Fibroblast of skin of right quadriceps (primary cell): ENCODE results near the gene ABLIM3.

Experiments
- DNase-seq: peaks from one replicate; pipeline ENCODE4 v3.0.0-alpha.2; 2013

The ABLIM3 gene

GRCh38 chr5:149221326-149221725, 80.0 kb downstream of the ABLIM3 start:
- peak; percentile 9 for DNase-seq

GRCh38 chr5:149221731-149222342, 80.5 kb downstream of the ABLIM3 start:
- no peak for DNase-seq

GRCh38 chr5:149223081-149223848, 82.0 kb downstream of the ABLIM3 start:
- no peak for DNase-seq

GRCh38 chr5:149224282-149224681, 83.0 kb downstream of the ABLIM3 start:
- no peak for DNase-seq

DNA sequence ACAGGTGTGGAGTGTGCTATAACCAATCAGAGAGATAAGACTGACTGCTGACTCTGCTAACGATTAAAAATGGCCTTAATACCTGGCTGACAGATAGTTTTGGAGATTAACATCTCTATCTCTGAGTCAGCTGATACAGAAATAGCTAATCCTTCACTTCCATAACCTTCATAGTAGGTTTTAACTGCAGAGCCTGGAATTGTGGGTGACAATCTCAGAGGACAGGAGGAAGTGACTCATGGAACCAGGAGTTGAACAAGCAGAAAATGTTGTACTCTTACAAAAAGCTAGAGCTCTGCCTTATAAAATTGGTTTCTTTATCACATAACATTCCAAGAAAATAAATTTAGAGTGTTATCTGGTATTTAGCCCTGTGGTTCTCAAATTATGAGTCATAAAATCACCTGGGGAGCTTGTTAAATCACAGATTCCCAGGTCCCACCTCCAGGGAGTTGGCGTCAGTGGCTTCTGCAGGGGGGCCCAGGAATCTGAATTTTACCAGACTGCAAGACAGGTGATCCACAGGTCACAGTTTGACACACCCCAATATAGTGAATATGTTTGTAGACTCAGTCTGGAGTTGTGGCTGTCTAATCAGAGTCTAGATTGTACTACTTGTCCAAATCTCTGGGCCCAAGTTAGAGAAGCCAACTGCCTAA, 86.0 kb downstream of the ABLIM3 start:
- peak; percentile 76 for DNase-seq

DNA sequence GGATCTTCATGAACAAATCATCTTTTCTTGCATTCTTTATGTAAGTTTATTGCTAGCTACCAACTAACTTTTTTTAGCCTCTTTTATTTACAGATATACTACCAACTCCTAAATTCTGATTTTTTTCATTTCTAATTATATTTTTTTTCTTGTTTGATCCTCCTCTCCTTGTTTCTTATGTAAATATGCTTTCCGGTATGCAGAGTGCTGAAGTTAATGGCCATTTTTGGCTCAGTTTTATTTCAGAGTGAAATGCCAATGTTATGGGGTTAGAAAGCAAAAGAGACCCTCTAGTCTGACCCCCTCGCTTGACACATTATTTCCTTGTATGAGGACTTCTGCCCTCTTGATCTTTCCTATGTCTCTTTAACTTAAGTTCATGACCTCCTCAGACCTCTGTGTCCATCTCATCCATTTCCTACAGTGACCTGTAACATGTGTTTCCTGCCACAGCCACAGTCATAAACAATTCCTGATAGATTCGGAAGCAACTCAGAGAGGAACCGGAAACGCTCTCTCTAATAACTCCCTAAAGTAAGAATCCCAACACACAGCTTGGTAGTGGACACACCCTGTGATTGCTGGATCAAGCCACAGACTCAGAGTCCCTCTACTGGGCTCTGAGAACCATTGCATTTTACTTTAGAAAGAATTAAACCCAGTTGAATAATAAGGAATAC, 87.5 kb downstream of the ABLIM3 start:
- peak; percentile 87 for DNase-seq

- no peak for DNase-seq
These were observed 88.1 kb downstream of the ABLIM3 start for GRCh38 chr5:149229298-149229937.

- no peak for DNase-seq
These were observed 94.5 kb downstream of the ABLIM3 start for GRCh38 chr5:149235841-149236240.

GRCh38 chr5:149237662-149238061, 96.4 kb downstream of the ABLIM3 start:
- DNase-seq = no peak

- no peak for DNase-seq
These were observed 97.2 kb downstream of the ABLIM3 start for GRCh38 chr5:149238540-149238939.

DNA sequence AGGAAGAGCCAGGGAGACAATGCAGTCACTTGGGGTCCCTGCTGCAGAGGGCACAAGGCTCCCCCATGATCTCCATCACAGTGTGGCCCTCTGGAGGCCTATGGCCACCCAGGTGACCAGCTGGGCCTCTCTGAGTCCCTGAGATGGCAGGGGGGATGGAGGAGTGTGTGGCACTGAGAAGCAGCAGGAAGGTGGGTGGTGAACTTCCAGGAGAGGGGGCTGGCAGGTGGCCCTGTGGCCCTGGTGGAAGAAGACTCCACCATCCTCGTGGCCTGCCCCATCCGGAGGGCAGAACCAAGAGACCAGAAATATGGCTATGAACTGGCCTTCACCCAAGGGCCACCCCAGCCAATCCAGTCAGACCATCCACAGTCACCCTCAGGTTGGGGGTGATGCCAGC, 98.6 kb downstream of the ABLIM3 start:
- DNase-seq = no peak

DNA sequence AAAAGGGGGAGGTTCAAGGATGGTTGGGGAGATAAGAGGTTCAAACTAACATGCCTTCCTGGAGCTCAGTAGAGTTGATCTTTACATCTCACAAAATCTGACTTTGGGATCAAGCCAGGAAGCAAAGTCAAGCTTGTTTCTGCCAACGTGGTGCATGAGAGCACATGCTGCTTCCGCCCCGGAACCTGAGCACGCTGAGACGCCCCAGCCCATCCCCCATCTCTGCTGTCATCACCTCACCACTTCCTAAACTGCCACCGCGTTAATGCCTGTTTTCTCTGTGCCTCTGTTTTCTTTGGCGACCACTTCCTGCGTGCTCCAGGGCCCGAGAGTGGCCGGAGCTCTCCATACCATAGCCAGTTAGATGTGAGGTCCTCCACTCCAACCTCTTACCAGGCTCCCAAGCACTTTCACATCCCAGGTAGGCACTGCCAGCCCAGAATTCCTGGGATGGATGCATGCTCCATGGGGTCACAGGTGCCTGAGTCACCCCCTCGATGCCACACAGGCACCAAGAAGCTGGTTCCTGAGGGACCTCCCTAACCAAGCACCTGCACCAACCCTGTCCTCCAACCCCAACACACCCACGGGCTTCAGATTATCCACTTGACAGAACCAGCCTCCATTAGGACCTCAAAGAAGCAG, 99.2 kb downstream of the ABLIM3 start:
- DNase-seq = no peak

DNA sequence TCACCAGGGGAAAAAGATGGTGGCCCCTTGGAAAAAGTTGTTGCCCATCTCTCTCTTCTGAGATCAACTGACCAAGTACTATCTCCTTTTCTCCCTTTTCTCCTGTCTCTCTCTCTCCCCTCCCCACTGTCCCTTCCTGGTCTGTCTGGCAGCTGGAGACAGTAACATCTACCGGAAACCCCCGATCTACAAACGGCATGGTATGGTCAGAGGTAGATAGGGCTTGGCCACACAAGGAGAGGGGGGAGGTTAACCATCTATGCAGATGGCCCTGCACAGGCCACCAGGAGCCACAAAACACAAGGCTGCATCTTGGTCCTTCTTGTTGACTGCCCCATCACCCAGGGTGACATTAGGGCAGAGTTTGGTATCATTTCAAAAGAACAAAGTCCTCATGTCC, 101.0 kb downstream of the ABLIM3 start:
- no peak for DNase-seq

DNA sequence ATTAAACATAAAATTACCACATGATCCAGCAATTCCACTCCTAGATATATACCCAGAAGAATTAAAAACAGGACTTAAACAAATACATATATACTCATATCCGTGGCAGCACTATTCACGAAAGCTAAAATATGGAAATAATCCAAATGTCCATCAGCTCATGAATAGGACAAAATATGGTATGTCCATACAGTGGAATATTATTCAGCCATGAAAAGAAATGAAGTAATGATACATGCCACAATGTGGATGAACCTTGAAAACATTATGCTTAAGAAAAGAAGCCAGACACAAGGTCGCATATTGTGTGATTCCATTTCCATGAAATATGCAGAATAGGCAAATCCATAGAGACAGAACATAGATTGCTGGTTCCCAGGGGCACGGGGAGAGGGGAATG, 105.6 kb downstream of the ABLIM3 start:
- DNase-seq = no peak

- no peak for DNase-seq
These were observed 106.4 kb downstream of the ABLIM3 start for GRCh38 chr5:149247726-149248125.

DNA sequence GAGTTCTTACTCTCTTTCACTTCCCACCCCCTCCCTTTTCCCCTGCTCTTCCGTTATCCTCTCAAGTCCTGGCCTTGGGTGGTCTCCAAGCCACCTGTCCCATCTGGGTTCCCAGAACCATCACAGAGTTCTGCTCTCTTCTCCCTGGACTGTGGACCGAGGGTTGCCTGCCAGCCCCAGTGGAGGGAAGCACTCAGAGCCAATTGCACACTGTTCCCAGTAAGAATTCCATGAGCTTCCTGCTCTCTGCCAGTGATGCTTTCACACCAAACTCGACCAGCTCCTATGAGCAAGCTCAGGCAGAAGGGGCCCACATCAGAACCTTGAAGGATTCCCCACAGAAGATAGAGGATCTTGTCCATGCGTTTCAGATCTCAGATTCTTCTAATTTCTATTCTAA, 110.3 kb downstream of the ABLIM3 start:
- DNase-seq = no peak

DNA sequence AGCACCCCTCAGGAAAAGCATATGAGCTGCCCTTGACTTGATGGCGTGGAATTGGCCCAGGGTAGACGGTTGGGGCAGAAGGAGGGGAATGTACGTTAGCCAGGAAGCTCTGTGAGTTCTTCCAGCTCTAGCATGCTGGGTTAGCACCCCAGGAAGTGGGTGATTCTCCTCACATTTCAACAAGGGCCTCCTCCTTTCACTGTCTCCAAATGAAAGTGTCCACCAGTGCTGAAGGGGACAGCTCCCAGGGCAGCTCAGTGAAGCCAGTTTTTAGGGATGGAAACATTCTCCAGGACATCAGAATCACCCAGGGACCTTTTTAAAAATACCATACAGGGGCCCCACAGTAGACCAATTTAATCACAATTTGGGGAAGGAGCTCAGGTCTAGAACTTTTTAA, 113.2 kb downstream of the ABLIM3 start:
- peak; percentile 47 for DNase-seq

- peak; percentile 38 for DNase-seq
These were observed 115.2 kb downstream of the ABLIM3 start for GRCh38 chr5:149256451-149256850.

GRCh38 chr5:149257131-149257530, 115.8 kb downstream of the ABLIM3 start:
- no peak for DNase-seq

- DNase-seq = peak; percentile 73
These were observed 116.8 kb downstream of the ABLIM3 start for GRCh38 chr5:149257889-149258705.

- no peak for DNase-seq
These were observed 119.5 kb downstream of the ABLIM3 start for GRCh38 chr5:149260761-149261160.

GRCh38 chr5:149261246-149261645, 120.0 kb downstream of the ABLIM3 start:
- no peak for DNase-seq
